H1 (cell line): ENCODE measurements around the gene MUS81. TPM values are rescaled to one million over a fixed set of nuclear protein-coding genes. Genes with fewer than 3 reads are reported as not detected.

Experiments used
- SIN3A ChIP-seq, 2 experiments: IDR thresholded peaks in 1 of 2; conservative IDR thresholded peaks in 1 of 2; 2 replicates each; pipeline ENCODE4 v1.6.1; 2011 to 2012; ENCODE audit warnings: low read length in 2 of 2, improper control_type of control experiment in 1 of 2, low read depth in 1 of 2, mild to moderate bottlenecking in 1 of 2
- polyA plus RNA-seq, 7 experiments: library from polyadenylated mRNA; depleted of rRNA in 3 of 7; stranded (reverse) in 5 of 7; unstranded in 2 of 7; fragments of >200 nt in 5 of 7; fragments of 200-250 nt in 2 of 7; gene quantifications; 1 replicate in 5 of 7; 2 replicates in 1 of 7; 4 replicates in 1 of 7; pipeline versions ENCODE4 v1.2.1 to v1.2.3, GENCODE V29; 2011 to 2013; ENCODE audit warnings: missing spikeins in 2 of 7, mixed read lengths in 2 of 7
- total RNA-seq: library from RNA; stranded (reverse); fragmentation: NEBNext Ultra II Directional; extraction: Animal tissue kit (Norgen Biotek cat#: 25700); gene quantifications from 2 replicates; pipeline ENCODE4 v1.2.1, GENCODE V29; 2021

Gene MUS81
- total and polyA plus RNA-seq, 2 of the 8 experiments (the other 6 are each of a cell fraction or from before 2014, with no cell fraction given) = 30.2 to 31.5 TPM

DNA sequence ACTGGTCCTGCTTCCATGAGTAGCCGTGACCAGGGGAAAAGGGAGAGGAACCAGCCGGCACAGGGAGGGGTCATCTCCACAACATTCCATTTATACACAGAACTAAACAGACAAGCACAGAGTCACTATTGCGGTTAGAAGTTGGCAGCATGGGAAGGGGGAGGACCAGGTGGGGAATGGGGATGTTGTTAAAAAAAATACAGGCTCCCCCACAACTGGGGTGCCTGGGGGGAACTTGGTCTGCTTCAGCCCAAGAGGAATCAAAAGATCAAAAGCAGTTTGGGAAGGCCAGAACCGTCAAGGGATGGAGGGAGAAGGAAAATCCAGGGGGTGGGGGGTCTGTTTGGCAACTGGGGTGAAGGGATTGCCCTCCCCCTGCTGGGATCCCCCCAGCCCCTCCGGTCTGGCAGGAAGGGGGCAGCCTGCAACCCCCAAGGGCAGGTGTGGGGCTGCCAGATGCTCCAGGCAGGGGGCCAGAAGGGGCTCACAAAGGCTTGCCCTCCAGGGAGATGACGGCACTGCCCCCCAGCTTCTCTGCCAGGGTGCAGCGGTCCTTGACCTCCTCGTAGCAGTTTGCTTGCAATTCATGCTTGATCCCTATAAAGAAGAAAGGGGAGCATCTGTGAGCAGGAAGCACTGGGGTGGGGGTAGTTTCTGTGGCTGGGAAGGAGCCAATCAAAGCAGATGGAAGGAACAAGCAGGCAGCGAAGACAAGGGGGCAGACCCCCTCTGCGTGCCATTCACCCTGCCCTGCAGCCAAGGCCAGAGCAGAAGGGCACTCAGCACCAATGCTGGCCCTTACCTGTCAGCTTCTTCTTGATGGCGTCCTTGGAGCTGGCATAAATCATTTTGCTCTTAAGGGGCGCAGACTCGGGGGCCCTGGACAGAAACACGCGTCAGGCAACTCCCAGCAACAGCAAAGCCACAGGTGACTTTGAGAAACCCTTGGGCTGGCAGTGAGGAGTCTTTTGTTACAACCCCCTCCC lies 5.1 kb upstream of the MUS81 start (continued):
- 0 out of 4 replicates have a peak, but pooled peaks of 1 of the 2 experiments have one; percentile 59 for TF ChIP-seq SIN3A (conservative IDR thresholded peaks at IDR 0.05 in 1 of 2, IDR thresholded peaks at IDR 0.05 in 1 of 2; ENCODE audit: low read depth in 1 of 2, low read length in 2 of 2)
- TF ChIP-seq, all 59 proteins: peak for 3
